ENCODE measurements around the gene FAM174C.

Gene FAM174C

DNA sequence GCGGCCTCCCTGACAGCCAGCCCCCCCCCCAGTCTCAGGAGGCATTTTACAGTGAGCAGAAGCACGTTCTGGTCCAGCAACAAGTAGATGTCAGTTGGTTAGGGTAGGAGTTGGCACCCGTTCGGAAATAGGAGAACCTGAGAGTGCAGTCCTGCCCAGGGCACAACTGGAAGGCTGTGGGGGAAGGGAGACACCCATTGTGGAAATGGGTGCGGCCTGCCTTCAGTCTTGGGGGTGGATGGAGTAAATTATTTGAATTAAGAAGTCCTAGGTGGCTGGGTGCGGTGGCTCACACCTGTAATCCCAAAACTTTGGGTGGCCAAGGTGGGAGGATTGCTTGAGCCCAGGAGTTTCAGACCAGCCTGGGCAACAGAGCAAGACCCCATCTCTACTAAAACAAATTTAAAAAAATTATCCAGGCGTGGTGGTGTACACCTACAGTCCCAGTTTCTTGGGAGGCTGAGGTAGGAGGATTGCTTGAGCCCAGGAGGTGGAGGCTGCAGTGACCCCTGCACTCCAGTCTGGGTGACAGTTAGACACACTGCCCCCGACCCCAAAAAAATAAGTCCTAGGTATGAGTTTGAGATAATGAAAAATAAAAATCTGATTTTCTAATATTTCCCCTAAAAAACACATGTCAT, 5.0 kb upstream of the FAM174C start:
- DNase-seq, result no peak
- intact Hi-C loops (cut with DNase I), result loop anchor here (10.0 kb wide), 1 partner anchor 164 kb away; the partner anchor contains the start of gene RPS15

DNA sequence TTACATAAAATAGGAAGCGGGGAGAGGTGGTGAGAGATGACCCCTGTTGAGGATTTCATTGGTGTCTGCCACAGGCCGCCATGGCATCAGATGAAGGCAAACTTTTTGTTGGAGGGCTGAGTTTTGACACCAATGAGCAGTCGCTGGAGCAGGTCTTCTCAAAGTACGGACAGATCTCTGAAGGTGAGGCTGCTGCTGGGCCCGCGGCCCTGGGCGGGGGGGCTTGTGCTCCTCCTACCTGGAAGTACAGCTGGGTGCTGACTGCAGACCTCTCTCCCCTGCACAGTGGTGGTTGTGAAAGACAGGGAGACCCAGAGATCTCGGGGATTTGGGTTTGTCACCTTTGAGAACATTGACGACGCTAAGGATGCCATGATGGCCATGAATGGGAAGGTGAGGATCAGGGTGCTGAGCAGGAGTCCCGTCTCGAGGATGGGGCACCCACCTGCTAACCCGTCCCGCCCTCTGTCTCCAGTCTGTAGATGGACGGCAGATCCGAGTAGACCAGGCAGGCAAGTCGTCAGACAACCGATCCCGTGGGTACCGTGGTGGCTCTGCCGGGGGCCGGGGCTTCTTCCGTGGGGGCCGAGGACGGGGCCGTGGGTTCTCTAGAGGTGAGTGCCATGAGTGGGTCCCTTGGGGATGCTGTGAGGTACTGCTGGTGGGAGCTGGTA, 4.3 kb upstream of the FAM174C start:
- no peak for DNase-seq
- intact Hi-C loops (cut with DNase I), result loop anchor here (10.0 kb wide), 1 partner anchor 164 kb away; the partner anchor contains the start of gene RPS15

DNA sequence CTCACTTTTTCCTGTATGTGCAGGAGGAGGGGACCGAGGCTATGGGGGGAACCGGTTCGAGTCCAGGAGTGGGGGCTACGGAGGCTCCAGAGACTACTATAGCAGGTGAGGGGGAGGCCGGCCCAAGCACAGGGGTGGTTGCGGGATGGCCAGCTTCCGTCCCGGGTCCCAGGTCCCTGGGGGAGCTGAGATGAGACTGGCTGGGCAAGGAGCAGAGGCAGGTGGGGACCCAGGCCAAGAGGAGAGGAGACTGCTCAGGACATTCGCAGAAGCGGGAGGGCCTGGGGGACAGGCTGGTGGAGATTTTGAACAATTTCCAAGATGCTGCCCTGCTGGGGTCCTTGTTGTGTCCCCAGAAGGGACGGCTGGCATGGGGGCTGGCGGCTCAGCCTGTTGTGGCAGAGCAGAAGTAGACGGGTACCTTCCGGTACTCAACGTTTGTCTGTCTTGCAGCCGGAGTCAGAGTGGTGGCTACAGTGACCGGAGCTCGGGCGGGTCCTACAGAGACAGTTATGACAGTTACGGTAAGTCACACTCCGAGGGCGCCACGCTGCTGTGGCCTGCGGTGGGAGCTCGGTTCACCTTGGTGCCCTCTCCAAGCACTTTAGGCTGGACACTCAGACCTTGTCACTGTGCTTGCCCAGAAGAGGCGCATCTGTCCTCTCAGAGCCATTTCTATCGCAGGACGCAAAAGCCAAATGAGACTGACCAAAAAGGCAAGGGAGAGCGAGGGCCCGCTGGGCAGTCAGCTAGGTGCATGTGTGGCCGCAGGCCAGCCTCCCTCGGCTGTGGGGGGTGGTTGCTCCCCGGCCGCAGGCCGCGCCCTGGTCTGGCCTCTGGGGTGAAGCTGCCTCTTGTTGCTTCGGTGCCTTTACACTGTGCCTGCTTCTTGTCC, 3.6 kb upstream of the FAM174C start:
- no peak for DNase-seq
- intact Hi-C loops (cut with DNase I), result loop anchor here (10.0 kb wide), 1 partner anchor 163 kb away; the partner anchor contains the start of gene RPS15

DNA sequence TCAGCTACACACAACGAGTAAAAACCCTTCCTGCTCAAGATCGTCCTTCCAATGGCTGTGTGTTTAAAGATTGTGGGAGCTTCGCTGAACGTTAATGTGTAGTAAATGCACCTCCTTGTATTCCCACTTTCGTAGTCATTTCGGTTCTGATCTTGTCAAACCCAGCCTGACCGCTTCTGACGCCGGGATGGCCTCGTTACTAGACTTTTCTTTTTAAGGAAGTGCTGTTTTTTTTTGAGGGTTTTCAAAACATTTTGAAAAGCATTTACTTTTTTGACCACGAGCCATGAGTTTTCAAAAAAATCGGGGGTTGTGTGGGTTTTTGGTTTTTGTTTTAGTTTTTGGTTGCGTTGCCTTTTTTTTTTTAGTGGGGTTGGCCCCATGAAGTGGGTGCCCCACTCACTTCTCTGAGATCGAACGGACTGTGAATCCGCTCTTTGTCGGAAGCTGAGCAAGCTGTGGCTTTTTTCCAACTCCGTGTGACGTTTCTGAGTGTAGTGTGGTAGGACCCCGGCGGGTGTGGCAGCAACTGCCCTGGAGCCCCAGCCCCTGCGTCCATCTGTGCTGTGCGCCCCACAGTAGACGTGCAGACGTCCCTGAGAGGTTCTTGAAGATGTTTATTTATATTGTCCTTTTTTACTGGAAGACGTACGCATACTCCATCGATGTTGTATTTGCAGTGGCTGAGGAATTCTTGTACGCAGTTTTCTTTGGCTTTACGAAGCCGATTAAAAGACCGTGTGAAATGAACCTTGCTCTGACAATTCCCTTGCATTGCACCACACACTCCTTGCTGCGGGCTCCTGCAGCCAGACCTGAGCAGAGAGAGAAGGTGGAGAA, 2.7 kb upstream of the FAM174C start:
- intact Hi-C loops (cut with DNase I), result loop anchor here (10.0 kb wide), 1 partner anchor 162 kb away; the partner anchor contains the start of gene RPS15
- DNase-seq, result no peak

DNA sequence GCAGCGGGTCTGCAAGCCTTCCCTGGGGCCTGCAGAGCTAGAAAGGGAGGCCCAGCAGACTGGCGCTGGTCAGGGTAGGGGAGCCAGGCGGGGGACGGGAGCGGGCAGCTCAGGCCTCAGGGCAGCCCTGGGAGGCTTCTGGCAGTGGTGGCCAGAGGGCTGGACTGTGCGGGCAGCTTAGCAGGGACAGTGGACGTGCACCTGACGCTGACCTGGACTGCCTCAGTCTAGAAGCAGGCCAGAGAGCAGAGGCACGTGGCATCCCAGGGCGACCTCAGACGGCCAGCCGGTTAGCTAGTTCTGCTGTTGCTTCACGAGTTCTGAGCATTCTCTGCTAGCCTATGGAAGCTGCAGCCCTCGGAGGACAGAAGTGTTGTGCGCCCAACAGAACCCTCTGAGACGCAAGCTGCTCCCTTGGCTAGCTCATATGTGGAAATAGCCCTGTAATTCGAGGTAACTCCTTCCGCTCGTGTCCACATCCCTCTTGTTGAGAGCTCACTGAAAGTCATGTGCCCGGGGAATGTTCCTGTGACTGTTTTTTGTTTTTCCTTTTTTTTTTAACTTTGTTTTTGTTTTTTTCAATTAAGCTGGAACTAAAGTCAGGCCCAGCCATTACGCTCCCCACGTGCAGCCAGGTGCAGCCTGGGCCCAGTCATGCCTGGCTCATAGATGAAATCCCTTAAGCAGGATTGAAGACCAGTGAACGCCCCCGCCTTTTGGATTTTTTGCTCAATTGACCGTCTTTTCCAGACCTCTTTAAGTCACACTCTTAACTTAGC, 1.9 kb upstream of the FAM174C start:
- DNase-seq, result no peak
- intact Hi-C loops (cut with DNase I), result loop anchor here (10.0 kb wide), 1 partner anchor 161 kb away; the partner anchor contains the start of gene RPS15

DNA sequence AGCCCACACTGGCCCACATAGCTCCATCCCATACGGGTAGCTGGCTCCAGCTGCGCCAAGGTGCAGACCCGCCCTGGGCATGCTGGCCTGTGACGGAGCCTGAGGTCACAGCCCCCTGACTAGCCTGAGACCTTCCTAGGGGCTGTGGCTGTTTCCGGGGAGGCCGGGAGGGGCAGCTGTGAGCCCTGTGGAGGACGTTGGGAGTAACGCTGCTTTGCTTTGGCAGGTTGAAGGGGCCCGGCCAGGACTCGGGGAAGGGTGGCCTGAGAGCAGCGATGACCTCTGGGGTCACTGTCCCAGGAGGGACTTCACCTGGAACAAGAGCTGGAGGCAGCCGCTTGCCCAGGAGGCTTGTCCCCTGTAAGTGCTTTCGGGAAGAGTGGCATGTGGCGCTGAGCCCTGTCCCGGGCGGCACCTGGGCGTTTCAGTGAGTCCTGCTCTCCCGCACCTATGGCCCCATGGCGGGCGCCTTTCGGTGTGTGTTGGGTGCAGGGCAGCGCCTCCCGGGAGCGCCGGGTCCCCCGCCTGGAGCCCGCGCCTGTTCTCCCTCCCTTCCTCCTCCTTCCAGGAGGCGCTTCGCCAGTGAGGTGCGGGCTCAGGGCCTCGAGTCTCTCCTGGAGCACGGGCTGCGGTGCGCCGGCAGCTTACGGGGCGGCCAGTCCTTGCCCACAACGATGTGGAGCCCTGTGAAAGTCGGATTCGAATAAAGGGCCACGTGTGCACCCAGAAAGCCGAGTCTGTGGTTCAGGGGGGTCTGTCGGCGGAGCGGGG, 1.1 kb upstream of the FAM174C start:
- DNase-seq, result no peak
- intact Hi-C loops (cut with DNase I), result loop anchor here (10.0 kb wide), 1 partner anchor 161 kb away; the partner anchor contains the start of gene RPS15

DNA sequence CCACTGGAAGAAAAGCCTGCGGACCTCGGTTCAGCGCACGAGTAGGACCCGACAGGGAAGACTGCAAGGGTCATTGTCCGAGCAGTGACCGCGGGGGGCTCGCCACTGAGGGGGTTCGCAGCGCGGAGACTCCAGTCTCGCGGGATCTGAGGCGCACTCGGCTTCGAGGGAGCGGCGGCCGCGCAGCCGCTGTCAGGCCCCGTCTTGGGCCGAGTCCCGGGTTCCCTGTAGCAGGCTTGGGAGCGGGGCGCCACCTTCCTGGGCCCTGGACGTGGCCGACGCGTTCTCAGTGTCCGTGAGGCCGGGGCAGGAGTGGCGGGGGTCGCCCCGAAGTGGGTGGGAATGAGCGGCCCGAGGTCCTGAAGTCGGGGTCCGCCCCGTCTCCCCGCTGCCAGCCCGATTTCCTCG, 474 bp upstream of the FAM174C start:
- intact Hi-C loops (cut with DNase I), result loop anchor here (5.0 to 10.0 kb wide), 2 partner anchors 82 to 160 kb away; partner anchors contain the start of gene RPS15

DNA sequence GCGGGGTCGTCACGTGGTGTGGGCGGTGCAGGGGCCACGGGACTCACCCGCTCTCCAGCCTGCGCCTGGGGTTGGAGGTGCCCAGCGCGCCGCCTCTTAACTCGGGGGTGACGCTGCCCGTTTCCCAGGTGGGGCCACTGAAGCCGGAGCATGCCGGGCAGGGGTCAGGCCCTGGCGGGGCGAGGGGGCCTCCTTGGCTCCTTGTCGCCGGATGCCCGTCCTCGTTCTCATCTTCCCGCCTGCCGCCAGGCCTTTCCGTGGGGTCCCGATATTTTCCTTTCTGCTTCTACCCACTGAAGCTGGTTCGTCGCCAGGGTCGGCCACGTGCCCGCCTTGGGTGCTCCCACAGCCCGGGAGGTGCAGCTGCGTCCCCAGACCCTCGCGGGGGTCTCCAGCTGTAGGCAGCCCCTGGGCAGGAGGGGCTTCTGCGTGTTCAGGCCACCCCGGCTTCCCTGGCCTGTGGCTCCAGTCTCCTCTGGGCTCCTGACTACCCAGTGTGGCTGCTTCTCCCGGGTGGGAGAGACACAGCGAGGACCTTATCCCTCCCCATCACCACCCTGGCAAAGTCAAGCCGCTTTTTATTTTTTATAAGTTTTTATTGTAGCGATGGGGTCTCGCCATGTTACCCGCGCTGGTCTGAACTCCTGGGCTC, 772 bp downstream of the FAM174C start:
- intact Hi-C loops (cut with DNase I), result loop anchor here (5.0 to 10.0 kb wide), 2 partner anchors 81 to 159 kb away; partner anchors contain the start of gene RPS15
- DNase-seq, result no peak

More for the DNA sequence above, 474 bp upstream of the FAM174C start:
- DNase-seq, result no peak

DNA sequence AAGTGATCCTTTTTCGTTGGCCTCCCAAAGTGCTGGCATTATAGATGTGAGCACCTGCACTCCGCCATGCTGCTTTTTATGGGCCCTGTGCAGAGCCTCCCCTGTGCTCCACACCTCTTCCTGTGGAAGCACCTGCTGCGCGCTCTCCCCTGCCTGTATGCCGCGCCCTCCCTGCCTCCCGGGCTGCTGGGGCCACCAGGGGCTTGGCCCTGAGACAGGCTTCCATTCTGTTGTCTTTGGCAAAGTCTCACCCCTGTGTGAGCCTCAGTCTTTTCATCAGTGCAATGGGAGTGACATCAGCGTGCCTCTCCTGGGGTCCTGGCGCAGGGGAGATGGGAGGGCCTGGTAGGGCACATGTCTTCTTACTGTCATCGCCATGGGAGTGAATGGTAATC, 1.3 kb downstream of the FAM174C start:
- intact Hi-C loops (cut with DNase I), result loop anchor here (5.0 to 10.0 kb wide), 2 partner anchors 81 to 158 kb away; partner anchors contain the start of gene RPS15
- no peak for DNase-seq

DNA sequence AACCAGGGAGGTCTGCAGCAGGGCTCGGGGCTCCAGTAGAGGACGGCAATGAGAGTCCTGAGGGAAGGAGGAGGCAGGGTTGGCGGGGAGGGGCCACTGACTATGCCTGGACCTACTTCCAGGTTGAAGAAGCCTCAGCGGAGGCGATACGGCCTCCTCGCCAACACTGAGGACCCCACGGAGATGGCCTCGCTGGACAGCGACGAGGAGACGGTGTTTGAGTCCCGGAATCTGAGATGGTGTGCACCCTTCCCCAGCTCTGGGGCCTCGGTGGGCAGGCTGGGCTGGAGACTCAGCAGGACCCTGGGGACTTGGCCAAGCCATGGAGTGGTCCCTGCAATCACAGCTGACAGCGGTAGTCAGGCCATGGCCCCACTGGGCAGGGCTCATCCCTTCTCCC, 1.7 kb downstream of the FAM174C start:
- intact Hi-C loops (cut with DNase I), result loop anchor here (5.0 to 10.0 kb wide), 2 partner anchors 80 to 158 kb away; partner anchors contain the start of gene RPS15
- DNase-seq, result no peak

DNA sequence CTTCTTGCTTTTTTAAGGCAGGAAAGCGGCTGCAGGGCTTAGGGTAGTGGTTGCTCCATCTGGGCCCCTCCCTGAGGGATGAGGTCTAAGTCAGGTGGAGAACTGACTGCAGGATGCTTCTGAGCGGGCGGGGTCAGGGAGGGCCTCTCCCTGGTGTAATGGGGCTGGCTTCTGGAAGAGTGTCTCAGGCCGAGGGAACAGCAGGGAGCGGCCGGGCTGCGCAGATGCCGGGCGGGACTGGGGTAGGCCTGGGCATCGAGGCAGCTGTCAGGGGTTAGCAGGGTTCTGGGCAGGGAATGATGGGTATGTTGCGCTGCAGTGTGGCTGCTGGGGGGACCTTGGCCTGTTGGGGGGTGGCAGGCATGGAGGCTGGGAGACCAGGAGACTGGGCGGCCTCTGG, 2.7 kb downstream of the FAM174C start:
- DNase-seq, result no peak
- intact Hi-C loops (cut with DNase I), result loop anchor here (5.0 to 10.0 kb wide), 2 partner anchors 79 to 157 kb away; partner anchors contain the start of gene RPS15

DNA sequence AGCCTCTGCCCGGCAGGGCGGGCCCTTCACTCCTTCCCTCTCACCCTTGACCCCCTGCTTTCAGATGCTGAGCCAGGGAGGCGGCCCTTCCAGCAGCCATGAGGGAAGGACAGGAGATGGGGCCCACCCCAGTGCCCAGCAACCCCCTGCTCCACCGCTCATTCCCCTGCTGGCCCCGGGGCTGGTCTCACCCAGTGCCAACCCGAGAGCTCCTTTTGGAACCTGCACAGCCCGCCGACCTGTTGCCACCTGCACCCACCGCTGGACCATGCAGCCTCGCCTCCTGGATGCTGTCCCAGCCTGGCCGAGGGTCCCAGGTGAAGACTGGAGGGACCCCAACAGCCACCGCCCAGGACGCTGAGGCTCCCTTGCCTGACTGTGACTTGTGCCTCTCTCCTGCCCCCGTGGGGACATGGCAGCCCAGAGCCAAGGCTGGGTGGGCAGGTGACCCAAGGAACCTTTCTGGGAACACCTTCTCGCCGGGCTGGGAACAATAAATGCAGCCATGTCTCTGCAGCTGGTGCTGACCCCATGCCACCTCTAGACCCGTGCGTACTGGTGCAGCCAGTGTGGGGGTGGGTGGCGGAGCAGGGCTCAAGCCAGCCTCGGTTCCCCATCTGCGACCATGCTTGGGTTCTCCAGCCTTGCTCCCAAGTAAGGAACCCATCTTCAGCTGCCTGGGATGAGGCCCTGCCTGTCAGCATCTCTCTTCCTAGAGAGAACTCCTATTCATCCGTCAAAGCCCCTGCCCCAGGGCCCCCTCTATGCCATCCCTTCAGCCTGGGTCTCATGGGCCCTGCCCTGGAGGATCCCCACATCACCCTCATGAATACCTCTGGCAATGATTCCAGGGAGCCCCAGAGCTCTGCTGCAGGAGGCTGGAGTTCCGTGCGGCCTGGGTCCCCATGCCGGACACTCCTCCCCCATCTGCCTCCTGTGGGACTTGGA, 3.7 kb downstream of the FAM174C start:
- intact Hi-C loops (cut with DNase I), result loop anchor here (5.0 to 10.0 kb wide), 2 partner anchors 78 to 156 kb away; partner anchors contain the start of gene RPS15
- no peak for DNase-seq

DNA sequence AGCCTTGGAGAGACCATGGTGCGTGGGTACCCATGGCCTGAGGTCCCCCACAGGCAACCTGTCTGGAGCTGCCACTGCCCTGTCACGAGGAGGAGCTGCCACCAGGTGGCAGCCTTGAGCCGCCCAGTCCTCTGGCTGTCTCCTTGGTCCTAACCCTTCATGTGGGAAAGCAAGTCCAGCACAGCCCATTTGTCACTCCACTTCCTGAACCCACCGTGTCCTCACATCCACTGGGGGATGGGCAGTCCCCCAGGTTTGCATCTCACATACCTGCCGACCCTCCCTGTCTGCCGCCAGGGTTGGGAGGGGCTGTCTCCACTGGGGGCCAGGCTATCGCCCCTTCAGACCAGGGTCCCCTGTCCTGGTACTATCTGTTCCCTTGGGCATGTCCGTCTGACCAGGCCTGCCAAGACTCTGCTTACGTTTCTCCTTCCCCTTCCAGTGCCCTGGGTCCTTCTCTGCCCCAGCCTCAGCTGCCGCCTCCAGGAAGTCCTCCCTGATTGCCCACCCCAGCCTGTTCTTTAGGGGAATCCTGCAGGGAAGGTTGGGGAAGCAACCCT, 4.5 kb downstream of the FAM174C start:
- DNase-seq, result peak; percentile 72 to 98 (median 86)
- intact Hi-C loops (cut with DNase I), result loop anchor here (5.0 to 10.0 kb wide), 2 partner anchors 77 to 155 kb away; partner anchors contain the start of gene RPS15

DNA sequence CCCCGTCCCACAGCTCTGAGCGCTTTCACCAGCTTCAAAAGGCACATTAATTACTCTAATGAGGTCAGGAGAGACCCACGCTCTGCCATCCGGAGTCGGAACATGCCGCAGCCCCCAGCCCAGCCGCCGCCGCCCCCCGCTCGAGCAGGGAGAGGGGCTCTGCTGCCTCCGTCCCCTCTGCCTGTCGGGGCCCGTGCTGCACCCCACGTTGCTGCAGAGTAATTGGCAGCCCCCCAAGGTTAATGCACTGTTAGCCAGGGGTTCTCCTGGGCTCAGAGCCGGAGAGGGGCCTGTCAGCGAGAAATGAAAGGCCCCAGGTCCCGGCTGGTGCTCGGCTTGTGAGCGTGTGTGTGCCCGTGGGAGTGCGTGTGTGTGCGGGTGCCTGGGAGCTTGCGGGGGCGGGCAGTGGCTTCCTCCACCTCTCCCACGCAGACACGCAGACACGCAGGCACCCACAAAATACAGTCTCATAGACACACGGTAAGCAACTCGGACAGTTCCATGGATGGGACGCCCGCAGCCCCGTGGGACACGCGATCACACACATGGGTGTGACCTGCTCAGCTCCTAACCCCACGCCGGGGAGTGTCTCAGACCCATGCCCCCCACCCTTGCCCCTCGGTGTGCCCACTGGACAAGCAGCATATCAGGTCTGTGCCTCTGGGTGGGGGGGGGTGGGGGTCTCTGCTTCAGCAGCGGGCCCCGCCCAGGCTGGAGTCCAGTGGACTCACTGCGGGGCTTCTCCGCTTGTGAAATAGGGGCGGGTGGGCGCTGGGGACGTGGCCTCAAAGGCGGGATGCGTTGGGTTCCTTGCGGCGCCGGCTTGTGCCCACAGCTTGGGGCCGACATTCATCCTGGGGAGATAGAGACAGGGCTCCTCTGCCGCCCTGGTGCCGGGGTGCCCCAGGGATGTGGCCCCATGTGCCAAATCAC, 5.6 kb downstream of the FAM174C start:
- intact Hi-C loops (cut with DNase I), result no loop called here
- no peak for DNase-seq

Measured in posterior cingulate gyrus (tissue), 11 donors.